Transverse colon (tissue), 4 donors: ENCODE data around the gene ANKIB1. TPM values are rescaled to one million over a fixed set of nuclear protein-coding genes. Genes with fewer than 3 reads are reported as not detected.

Source experiments
- DNase-seq: peaks from one replicate; pipeline ENCODE4 v3.0.0-alpha.2; 2019
- H3K27ac ChIP-seq, 4 donors: fragments of 200-600 bp; sonication (generic); 2 replicates each; pipeline ENCODE4 v1.5.1; 2016 to 2018; ENCODE audit warnings: inconsistent platforms in 4 of 4
- H3K27me3 ChIP-seq: fragments of 200-600 bp; sonication (generic); 2 replicates; pipeline ENCODE4 v1.5.1; 2017; ENCODE audit warnings: inconsistent platforms
- H3K36me3 ChIP-seq, 4 donors: fragments of 200-600 bp; sonication (generic); 2 replicates each; pipeline ENCODE4 v1.5.1; 2017 to 2019; ENCODE audit warnings: inconsistent platforms in 4 of 4
- H3K4me1 ChIP-seq, 4 donors: fragments of 200-600 bp; sonication (generic); 2 replicates each; pipeline ENCODE4 v1.5.1; 2017 to 2020; ENCODE audit warnings: inconsistent platforms in 4 of 4
- H3K4me3 ChIP-seq, 4 donors: fragments of 200-600 bp; sonication (generic); 1 replicate in 1 of 4; 2 replicates in 3 of 4; pipeline versions ENCODE4 v1.5.1 to v1.6.1; 2017 to 2019; ENCODE audit warnings: inconsistent platforms in 4 of 4
- H3K9me3 ChIP-seq, 2 donors: fragments of 200-600 bp; sonication (generic); 2 replicates each; pipeline ENCODE4 v1.5.1; 2017 to 2019; ENCODE audit warnings: inconsistent platforms in 2 of 2
- CTCF ChIP-seq, 5 experiments: fragments of 200-600 bp in 3 of 5; fragments of 450-650 bp in 2 of 5; sonication (generic) in 3 of 5; IDR thresholded peaks; 1 replicate in 2 of 5; 2 replicates in 3 of 5; pipeline ENCODE4 v1.5.1; 2016 to 2017; ENCODE audit warnings: antibody characterized with exemption in 5 of 5, inconsistent platforms in 3 of 5, mild to moderate bottlenecking in 2 of 5, moderate library complexity in 1 of 5
- EP300 ChIP-seq: sonication (generic); formaldehyde crosslinking; IDR thresholded peaks from one replicate; pipeline ENCODE4 v1.6.1; 2017; ENCODE audit warnings: antibody characterized with exemption, low read depth
- POLR2A ChIP-seq: fragments of 450-650 bp; IDR thresholded peaks from one replicate; pipeline ENCODE4 v1.6.1; 2016; ENCODE audit warnings: antibody characterized with exemption, mild to moderate bottlenecking, moderate library complexity
- POLR2AphosphoS5 ChIP-seq, 3 donors: sonication (generic); formaldehyde crosslinking; IDR thresholded peaks; one replicate each; pipeline ENCODE4 v1.6.1; 2016; ENCODE audit warnings: antibody characterized with exemption in 3 of 3
- WGBS, 2 donors: methylation state at CpG; one replicate each; pipeline ENCODE4 v1.1.5; 2018; ENCODE audit warnings: low coverage in 1 of 2; 5-methylcytosine and 5-hydroxymethylcytosine counted together
- in situ Hi-C, 4 donors: fragments of 200-750 bp; cut with MboI; loops; one replicate each; pipeline versions ENCODE4 v1.15.0 to v1.15.1; 2017; ENCODE audit warnings: low sequenced_read_pairs in 3 of 4, low pct_ligation_motif_present in 1 of 4, low pct_unique_long_range_greater_than_20kb in 1 of 4
- intact Hi-C: fragments of 100-400 bp; cut with DNase I; formaldehyde crosslinking; loops from one replicate; pipeline ENCODE4 v1.15.1; 2023; ENCODE audit warnings: low total_unique reads
- total RNA-seq, 4 donors: library from RNA; depleted of rRNA; stranded (reverse); fragments of >200 nt; gene quantifications; one replicate each; pipeline ENCODE4 v1.1.0, GENCODE V29; 2016

Gene ANKIB1
- total RNA-seq, 4 donors from 2014 or later = 29.9 to 45.9 (median 38.5) TPM

DNA sequence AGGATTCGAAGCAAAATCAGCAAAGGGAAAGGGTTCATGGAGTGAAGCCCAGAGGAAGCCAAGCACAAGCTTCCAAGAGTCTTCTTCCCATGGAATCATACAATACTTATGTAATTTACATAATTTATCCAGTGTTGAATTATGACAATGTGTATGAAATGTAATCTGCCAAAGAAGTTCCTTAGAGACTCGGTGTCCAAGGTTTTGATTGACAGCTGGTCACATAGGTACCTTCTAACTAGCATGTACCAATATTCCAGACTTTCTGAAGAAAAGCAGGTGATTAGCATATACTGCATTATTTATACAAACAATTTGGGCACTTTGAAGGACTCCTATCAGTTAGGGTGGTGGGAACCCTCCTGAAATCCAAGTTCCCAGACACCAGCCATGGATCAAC lies 35.3 kb downstream of the ANKIB1 start:
- intact Hi-C loops = no loop called here
- Histone ChIP-seq H3K4me1 (peaks cover 0 to 13% (median 4%) of the 10 kb centered on the region in 4 donors), H3K27me3 (no peaks in the 10 kb centered on the region), H3K36me3 (no peaks in the 10 kb centered on the region), H3K4me3 (no peak overlapping the region), H3K9me3 (no peaks in the 10 kb centered on the region), H3K27ac (no peak overlapping the region)
- in situ Hi-C loops = no loop called here
- no peak for TF ChIP-seq EP300
- TF ChIP-seq POLR2A = no peak
- TF ChIP-seq CTCF (IDR thresholded peaks at IDR 0.05) = no peak
- TF ChIP-seq POLR2AphosphoS5 (IDR thresholded peaks at IDR 0.05) = no peak
- WGBS, 2 donors = 100% methylated on average over 2 of the region's 2 CpGs
- no peak for DNase-seq

- Histone ChIP-seq H3K27ac (no peak overlapping the region), H3K9me3 (no peaks in the 10 kb centered on the region), H3K4me1 (peaks cover 0 to 13% (median 4%) of the 10 kb centered on the region in 4 donors), H3K36me3 (no peaks in the 10 kb centered on the region), H3K4me3 (no peak overlapping the region), H3K27me3 (no peaks in the 10 kb centered on the region)
- TF ChIP-seq POLR2A (no peak), EP300 (no peak), POLR2AphosphoS5 (IDR thresholded peaks at IDR 0.05) (no peak), CTCF (IDR thresholded peaks at IDR 0.05) (no peak)
- intact Hi-C loops (no loop called here), in situ Hi-C loops (no loop called here)
- WGBS, 2 donors = 92 to 100% methylated on average over 5 to 6 of the region's 6 CpGs
- DNase-seq = no peak
These were observed 36.5 kb downstream of the ANKIB1 start for GRCh38 chr7:92282221-92282814.

- in situ Hi-C loops = no loop called here
- H3K27ac ChIP-seq = no peak overlapping the region
- intact Hi-C loops = no loop called here
- no peaks in the 10 kb centered on the region for H3K9me3 ChIP-seq
- H3K4me1 ChIP-seq = peaks cover 0 to 13% (median 4%) of the 10 kb centered on the region in 4 donors
- no peak for DNase-seq
- no peaks in the 10 kb centered on the region for H3K27me3 ChIP-seq
- 74 to 75% methylated on average over 1 of the region's 1 CpG for WGBS, 2 donors
- TF ChIP-seq POLR2A = no peak
- TF ChIP-seq CTCF (IDR thresholded peaks at IDR 0.05) = no peak
- TF ChIP-seq EP300 = no peak
- no peak for TF ChIP-seq POLR2AphosphoS5 (IDR thresholded peaks at IDR 0.05)
- H3K4me3 ChIP-seq = no peak overlapping the region
- H3K36me3 ChIP-seq = no peaks in the 10 kb centered on the region
These were observed 37.2 kb downstream of the ANKIB1 start for GRCh38 chr7:92282930-92283329.

- intact Hi-C loops = no loop called here
- WGBS, 2 donors = 72 to 74% methylated on average over 2 of the region's 2 CpGs
- DNase-seq = no peak
- peaks cover 9 to 17% (median 13%) of the 10 kb centered on the region in 4 donors for H3K4me1 ChIP-seq
- in situ Hi-C loops = no loop called here
- H3K4me3 ChIP-seq = no peak overlapping the region
- H3K36me3 ChIP-seq = no peaks in the 10 kb centered on the region
- TF ChIP-seq EP300 (no peak), POLR2A (no peak), CTCF (IDR thresholded peaks at IDR 0.05) (no peak), POLR2AphosphoS5 (IDR thresholded peaks at IDR 0.05) (no peak)
- no peaks in the 10 kb centered on the region for H3K9me3 ChIP-seq
- no peak overlapping the region for H3K27ac ChIP-seq
- no peaks in the 10 kb centered on the region for H3K27me3 ChIP-seq
These were observed 43.5 kb downstream of the ANKIB1 start for GRCh38 chr7:92289321-92289720.
